HG02588 (cell line): ENCODE measurements around the gene CHRNB1.

Experiments used
- ATAC-seq: cut with Tn5 transposase; IDR thresholded peaks from one replicate; pipeline ENCODE4 v1.9.1; 2021; ENCODE audit warnings: mild to moderate bottlenecking, moderate library complexity; ENCODE audit not compliant: unreplicated experiment

The CHRNB1 gene

GRCh38 chr17:7414837-7415236 lies 30.0 kb upstream of the CHRNB1 start:
- ATAC-seq, result no peak

DNA sequence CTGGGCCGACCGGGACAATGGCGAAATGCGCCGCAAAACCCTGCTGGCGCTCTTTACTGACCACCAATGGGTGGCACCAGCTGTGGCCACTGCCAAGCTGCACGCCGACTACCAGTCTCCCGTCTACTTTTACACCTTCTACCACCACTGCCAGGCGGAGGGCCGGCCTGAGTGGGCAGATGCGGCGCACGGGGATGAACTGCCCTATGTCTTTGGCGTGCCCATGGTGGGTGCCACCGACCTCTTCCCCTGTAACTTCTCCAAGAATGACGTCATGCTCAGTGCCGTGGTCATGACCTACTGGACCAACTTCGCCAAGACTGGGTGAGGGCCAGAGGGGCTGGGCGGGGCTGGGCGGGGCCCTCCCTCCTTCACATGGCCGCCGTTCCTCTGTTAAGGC lies 29.1 kb upstream of the CHRNB1 start:
- no peak for ATAC-seq

DNA sequence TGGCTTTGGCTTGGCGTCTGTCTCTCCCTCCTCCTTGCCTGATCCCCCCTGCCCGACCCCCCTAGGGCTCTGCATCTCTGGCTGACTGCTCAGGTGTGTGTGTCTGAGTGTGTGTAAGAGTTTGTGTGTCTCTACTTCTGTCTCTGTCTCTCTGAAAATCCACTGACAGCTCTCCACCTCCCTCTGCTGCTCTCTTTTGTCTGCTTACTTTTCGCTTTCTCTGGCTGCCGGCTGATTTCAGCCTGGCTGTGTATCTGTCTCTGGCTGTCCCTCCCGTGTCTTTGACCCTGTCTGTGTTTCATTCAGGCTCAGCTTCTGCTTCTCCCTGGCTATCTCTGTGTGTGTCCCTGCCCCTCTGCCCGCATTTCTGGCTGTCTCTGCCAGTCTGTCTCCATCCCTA lies 28.5 kb upstream of the CHRNB1 start:
- no peak for ATAC-seq

DNA sequence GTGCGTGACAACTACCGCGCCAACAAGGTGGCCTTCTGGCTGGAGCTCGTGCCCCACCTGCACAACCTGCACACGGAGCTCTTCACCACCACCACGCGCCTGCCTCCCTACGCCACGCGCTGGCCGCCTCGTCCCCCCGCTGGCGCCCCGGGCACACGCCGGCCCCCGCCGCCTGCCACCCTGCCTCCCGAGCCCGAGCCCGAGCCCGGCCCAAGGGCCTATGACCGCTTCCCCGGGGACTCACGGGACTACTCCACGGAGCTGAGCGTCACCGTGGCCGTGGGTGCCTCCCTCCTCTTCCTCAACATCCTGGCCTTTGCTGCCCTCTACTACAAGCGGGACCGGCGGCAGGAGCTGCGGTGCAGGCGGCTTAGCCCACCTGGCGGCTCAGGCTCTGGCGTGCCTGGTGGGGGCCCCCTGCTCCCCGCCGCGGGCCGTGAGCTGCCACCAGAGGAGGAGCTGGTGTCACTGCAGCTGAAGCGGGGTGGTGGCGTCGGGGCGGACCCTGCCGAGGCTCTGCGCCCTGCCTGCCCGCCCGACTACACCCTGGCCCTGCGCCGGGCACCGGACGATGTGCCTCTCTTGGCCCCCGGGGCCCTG lies 27.7 kb upstream of the CHRNB1 start:
- ATAC-seq, result no peak

GRCh38 chr17:7418472-7419152 lies 26.2 kb upstream of the CHRNB1 start:
- no peak for ATAC-seq

DNA sequence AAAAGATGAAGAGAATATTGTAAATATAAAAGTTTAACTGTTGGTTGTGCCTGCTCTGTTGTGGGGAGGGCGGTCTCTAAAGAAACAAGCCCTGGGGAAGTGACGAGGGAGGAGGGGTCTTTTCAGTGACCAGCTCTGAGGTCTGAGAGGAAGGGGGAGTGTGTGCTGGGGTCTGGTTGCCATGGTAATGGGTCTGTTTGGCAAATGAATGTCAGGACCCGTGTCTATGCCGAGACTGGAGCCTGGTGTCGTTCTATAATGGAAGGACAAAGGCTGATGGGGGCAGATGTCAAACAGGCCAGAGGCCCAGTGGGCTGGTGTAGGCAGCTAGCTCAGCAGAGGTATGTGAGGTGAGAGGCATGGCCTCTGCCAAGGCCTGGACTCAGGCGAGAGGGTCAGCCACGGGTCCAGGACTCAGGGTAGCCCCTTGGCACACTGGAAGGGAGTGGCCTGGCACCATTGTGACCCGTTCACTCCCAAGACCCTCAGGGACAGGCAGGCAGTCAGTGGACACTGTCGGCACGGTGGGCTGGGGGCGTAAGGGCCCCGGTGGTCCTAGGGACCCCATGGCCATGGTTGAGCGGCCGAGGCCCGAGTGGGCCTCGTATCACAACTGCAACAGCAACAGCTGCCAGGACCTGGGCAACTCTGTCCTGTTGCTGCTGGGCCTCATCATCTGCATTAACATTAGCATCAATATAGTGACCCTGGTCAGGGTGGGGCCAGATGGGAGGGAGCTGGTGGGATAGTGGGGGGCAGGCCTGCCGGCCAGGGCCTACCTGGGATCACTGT lies 24.8 kb upstream of the CHRNB1 start, which contains the start of gene SPEM1:
SPEM1 (plus strand) TSS at position 506 of the 792 bp plus-strand sequence; CDS start at position 567, 61 bp downstream.
- ATAC-seq, result no peak

- no peak for ATAC-seq
These were observed 23.7 kb upstream of the CHRNB1 start for GRCh38 chr17:7421186-7421585.

DNA sequence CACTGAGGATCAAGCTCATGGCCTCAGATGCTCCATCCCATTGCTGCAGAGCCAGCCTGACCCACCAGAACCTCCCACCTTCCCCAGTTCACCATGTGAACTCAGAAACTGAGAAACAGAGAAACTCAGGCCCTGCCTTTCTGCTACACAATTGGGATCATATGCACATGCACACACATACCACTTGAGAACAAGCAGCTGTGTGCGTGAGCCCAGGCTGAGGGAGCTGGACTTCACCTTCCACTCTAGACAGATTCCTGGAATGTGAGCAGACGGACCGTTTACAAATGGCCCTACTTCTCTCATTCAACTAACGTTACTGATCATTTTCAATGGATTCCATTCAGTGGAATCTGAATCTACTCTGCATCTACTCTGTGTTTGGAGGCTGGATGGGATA lies 21.2 kb upstream of the CHRNB1 start:
- ATAC-seq, result no peak

DNA sequence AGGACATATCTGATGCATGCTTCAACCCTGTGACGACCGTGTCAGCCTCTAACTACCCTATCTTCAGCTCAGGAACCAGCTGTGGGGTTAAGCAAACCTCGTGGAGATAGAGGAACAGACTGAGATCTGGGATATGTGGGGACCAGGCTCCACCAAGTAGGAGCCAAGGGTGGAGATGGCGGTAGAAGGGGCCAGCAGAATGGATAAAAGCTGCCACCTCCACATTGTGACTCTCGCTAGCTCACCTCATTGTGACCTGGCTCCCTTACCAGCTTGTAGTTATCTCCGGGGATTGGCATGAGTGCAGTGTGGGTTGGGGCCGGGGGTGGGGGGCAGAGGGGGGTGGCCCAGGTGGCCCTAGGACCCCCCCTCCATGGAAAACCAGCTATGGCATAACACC lies 19.5 kb upstream of the CHRNB1 start, which contains the start of gene SPEM2:
SPEM2 (plus strand) TSS at position 301 of the 400 bp plus-strand sequence; CDS start at position 374, 73 bp downstream.
- no peak for ATAC-seq

GRCh38 chr17:7425756-7426155 lies 19.1 kb upstream of the CHRNB1 start:
- no peak for ATAC-seq

- ATAC-seq, result no peak
These were observed 18.5 kb upstream of the CHRNB1 start for GRCh38 chr17:7426203-7426863.

DNA sequence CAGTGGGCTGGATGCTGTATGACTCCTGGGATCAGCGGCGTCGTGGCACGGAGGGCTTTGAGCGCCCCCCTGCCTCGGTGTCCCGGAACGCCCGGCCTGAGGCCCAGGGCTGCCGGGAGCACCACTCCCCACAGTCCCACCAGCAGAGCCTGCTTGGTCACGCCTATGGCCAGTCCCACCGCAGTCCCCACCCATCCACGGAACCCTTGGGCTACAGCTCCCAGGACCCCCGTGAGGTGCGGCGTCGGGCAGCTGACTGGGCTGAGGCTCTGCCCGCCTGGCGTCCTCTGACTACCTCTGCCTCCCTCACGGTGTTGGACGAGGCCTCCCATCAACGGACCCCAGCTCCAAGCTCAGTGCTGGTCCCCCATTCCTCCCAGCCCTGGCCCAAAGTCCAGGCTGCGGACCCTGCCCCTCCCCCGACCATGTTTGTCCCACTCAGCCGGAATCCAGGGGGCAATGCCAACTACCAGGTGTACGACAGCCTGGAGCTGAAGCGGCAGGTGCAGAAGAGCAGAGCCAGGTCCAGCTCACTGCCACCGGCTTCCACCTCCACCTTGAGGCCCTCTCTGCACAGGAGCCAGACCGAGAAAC lies 17.9 kb upstream of the CHRNB1 start:
- ATAC-seq, result no peak

- ATAC-seq, result no peak
These were observed 17.3 kb upstream of the CHRNB1 start for GRCh38 chr17:7427549-7427948.

DNA sequence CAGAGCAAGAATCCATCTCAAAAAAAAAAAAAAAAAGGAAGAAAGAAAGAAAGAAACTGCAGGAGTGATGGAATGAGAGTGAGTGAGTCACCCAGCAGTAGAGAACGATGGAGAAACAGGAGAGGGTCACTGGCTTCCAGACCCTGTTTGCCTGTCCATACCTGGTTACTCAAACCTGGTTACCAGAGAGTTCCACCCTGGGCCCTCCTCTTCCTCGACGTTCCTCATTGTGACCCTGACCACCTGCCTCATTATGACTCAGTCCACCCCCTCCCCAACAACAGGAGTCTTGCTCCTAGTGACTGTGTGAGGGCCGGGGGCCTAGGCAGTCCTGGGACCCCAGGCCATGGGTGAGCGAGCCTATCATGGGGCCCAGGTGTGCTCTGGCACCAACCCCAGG lies 16.3 kb upstream of the CHRNB1 start, which contains the start of gene SPEM3:
SPEM3 (plus strand) TSS at position 301 of the 400 bp plus-strand sequence; CDS start at position 347, 46 bp downstream.
- no peak for ATAC-seq

DNA sequence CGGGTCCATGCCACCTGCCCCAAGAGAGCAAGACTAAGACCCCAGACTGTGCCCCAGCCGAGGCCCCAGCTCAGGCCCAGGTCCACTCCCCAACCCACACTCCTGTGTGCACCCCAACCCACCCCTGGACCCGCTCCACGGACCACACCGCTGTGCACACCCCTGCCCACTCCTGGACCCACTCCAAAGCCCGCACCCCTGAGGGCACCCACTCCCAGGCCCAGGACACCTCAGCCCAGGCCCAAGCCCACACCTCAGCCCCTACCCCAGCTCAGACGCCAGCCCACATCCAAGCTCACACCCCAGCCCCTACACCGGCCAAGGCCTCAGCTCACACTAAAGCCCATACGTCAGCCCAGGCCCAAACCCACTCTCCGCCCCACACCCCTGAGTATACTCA lies 15.1 kb upstream of the CHRNB1 start:
- no peak for ATAC-seq

- no peak for ATAC-seq
These were observed 13.6 kb upstream of the CHRNB1 start for GRCh38 chr17:7431231-7431630.

GRCh38 chr17:7432296-7432695 lies 12.6 kb upstream of the CHRNB1 start:
- ATAC-seq, result no peak

DNA sequence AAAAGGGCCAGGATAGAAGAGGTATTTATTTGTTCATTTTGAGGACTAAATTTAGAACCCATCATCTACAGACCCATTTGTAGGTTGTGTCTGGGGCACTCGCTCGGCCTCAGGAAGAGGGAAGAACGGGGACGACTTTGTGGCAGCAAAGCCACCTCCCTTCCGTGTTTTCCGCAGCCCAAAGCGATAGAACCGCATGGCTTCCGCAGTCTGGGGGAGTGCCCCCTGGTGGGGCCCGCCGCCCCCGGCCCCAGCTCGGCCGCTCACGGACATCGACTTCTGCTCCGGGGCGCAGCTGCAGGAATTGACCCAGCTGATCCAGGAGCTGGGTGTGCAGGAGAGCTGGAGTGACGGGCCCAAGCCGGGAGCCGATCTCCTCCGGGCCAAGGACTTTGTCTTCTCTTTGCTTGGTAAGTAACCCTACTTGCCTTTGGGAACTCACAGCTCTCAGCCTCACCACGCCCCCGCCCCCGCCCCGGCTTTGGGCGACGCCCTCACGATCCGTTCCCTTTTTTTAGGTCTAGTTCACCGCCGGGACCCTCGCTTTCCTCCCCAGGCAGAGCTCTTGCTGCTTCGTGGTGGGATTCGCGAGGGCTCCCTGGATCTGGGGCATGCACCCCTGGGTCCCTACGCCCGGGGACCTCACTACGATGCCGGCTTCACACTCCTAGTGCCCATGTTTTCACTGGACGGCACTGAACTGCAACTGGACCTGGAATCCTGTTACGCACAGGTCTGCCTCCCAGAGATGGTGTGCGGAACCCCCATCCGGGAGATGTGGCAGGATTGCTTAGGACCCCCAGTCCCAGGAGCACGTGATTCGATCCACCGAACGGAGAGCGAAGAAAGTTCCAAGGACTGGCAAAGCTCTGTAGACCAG lies 8.9 kb upstream of the CHRNB1 start:
- ATAC-seq, result peak; percentile 17

- ATAC-seq, result no peak
These were observed 8.1 kb upstream of the CHRNB1 start for GRCh38 chr17:7436556-7437368.
